Kidney epithelial cell (primary cell): ENCODE data around the gene BUD23. TPM values are rescaled to one million over a fixed set of nuclear protein-coding genes. Genes with fewer than 3 reads are reported as not detected.
A peak's percentile ranks its signal among the peaks of the same experiment; 100 is the strongest.

Experiments
- DNase-seq: peaks from one replicate; pipeline ENCODE4 v3.0.0-alpha.2; 2010; ENCODE audit warnings: low read depth
- H3K27me3 ChIP-seq: 2 replicates; pipeline ENCODE4 v1.6.0; 2011; ENCODE audit warnings: low read length; ENCODE audit not compliant: control insufficient read depth, insufficient read depth
- H3K36me3 ChIP-seq: 2 replicates; pipeline ENCODE4 v1.5.1; 2011; ENCODE audit warnings: low read length; ENCODE audit not compliant: control insufficient read depth, insufficient read depth
- H3K4me3 ChIP-seq: 2 replicates; pipeline ENCODE4 v1.5.1; 2011; ENCODE audit warnings: low read depth, mild to moderate bottlenecking, control low read depth, low read length
- total RNA-seq: library from RNA; depleted of rRNA; stranded (reverse); fragments of >200 nt; gene quantifications from 2 replicates; pipeline ENCODE4 v1.2.3, GENCODE V29; 2015
- TF ChIP-seq, protein P1 (sequence below): IDR thresholded peaks from 2 replicates; pipeline ENCODE4 v1.5.1; 2011; ENCODE audit warnings: mild to moderate bottlenecking, moderate library complexity, low read length, control low read depth, inconsistent platforms; ENCODE audit not compliant: insufficient read depth, poor library complexity, severe bottlenecking

Gene BUD23
- total RNA-seq, 1 donor from 2014 or later: 69.1 TPM

DNA sequence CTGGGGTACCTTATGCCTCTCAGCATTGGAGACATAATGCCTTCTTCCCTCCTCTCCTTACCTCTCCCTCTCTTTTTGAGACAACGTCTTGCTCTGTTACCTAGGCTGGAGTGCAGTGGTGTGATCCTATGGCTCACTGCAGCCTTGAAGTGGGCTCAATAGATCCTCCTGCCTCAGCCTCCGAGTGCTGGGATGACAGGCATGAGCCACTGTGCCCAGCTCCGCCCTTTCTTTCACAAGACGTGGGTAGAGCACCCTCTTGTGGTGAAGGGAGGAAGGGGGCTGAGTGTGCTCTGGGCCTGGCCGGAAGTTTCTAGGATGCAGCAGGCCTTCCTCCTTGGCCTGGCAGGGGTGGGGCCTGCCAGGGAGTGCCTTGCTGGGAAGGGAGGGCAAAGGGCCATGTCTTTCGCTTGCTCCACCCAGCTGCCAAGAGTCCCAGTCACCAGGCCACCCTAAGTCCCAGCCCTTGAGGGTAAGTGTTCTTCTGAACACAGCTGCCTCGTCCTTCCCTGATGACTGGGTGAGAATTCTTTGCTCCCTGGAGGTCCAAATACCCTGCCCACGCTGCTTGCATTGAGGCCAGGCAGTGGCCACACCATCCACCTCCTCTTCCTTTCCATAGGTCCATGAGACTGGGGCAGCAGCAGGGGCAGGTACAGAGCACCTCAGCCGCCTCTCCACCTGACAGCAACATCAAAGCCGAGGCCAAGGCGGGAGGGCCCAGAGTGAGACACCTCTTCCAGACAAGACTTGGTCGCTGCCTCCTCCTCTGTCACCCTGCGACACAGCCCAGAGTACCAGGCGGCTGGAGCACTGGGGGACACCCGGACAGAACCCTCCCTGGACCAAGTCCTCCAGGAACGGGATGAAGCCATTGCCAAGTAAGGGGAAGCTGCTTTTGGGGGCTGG, 51.5 kb downstream of the BUD23 start:
- H3K4me3 ChIP-seq: no peak overlapping the region
- H3K27me3 ChIP-seq: no peaks in the 10 kb centered on the region
- no peaks in the 10 kb centered on the region for H3K36me3 ChIP-seq
- TF ChIP-seq, protein P1, sequence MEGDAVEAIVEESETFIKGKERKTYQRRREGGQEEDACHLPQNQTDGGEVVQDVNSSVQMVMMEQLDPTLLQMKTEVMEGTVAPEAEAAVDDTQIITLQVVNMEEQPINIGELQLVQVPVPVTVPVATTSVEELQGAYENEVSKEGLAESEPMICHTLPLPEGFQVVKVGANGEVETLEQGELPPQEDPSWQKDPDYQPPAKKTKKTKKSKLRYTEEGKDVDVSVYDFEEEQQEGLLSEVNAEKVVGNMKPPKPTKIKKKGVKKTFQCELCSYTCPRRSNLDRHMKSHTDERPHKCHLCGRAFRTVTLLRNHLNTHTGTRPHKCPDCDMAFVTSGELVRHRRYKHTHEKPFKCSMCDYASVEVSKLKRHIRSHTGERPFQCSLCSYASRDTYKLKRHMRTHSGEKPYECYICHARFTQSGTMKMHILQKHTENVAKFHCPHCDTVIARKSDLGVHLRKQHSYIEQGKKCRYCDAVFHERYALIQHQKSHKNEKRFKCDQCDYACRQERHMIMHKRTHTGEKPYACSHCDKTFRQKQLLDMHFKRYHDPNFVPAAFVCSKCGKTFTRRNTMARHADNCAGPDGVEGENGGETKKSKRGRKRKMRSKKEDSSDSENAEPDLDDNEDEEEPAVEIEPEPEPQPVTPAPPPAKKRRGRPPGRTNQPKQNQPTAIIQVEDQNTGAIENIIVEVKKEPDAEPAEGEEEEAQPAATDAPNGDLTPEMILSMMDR: peak; percentile 85
- no peak for DNase-seq

DNA sequence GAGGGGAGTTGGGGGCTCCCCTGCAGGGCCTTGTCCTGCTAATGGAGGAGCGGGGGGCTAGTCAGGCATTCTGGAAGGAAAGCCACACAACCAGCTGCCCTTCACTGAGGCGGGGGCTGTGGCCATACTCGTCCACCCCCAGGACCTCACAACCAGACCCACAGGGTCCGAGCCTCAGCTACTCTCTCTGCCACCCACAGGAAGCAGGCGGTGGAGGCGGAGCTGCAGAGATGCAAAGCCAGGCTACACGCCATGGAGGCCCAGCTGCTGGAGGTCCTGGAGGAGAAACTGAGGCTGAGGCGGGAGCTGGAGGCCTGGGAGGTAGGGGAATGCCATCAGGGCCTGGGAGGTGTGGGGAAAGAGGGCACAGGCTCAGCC, 52.1 kb downstream of the BUD23 start:
- DNase-seq: no peak
- Histone ChIP-seq H3K27me3 (no peaks in the 10 kb centered on the region), H3K36me3 (no peaks in the 10 kb centered on the region), H3K4me3 (no peak overlapping the region)
- TF ChIP-seq, protein P1: no peak

DNA sequence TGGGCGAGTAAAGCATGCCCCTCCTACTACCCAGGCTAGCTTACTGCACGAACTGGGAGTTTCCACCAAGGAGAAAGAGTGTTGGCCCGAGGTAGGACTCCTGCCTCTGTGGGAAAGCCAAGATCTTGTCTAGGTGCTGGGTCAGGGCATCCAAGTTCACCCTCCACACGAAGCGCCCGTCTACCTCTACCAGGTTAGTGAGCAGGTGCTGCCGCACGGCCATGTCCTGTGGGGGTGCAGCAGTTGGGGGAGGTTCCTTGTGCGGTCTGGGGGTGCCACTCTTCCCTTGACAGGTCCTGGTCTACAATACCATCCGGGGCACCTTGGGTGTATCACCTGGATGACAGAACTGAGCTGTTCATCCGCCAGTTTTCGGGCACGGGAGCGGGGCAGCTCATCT, 53.5 kb downstream of the BUD23 start:
- DNase-seq: no peak
- TF ChIP-seq, protein P1: no peak
- Histone ChIP-seq H3K36me3 (no peaks in the 10 kb centered on the region), H3K27me3 (no peaks in the 10 kb centered on the region), H3K4me3 (no peak overlapping the region)

DNA sequence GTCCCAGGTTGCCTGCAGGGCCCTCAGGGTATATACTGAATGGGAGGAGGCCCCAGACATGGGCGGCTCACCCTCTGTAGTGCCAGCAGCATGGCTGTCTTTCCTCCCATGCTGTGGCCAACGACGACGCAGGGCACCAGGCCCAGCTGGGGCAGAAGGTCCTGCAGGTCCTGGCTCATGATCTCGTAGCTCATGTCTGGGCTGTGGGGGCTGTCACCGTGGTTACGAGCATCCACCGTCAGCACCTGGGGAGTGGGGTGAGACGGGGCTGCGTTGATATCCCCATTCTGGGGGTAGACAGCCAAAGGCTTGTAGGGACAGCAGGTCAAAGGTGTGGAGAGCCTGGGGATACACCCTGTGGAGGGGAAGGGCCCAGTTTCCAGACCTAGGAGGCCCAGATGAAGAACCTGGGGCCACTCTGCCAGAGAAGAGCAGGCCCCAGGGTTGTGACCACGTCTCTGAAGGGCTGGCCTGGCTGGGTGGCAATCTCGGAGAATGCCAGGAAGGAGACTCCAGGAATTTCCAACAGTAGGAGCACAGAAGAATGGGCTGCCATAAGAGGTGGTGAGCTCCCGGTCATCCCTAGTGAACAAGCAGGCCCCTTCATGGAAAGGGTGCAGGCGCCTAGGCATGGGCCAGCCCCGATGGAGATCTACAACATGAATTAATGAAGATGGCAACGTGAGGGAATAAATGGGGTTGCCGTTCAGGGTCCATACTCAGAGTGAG, 54.3 kb downstream of the BUD23 start:
- Histone ChIP-seq H3K27me3 (no peaks in the 10 kb centered on the region), H3K4me3 (peak overlapping the region; percentile 74), H3K36me3 (no peaks in the 10 kb centered on the region)
- TF ChIP-seq, protein P1: no peak
- no peak for DNase-seq

DNA sequence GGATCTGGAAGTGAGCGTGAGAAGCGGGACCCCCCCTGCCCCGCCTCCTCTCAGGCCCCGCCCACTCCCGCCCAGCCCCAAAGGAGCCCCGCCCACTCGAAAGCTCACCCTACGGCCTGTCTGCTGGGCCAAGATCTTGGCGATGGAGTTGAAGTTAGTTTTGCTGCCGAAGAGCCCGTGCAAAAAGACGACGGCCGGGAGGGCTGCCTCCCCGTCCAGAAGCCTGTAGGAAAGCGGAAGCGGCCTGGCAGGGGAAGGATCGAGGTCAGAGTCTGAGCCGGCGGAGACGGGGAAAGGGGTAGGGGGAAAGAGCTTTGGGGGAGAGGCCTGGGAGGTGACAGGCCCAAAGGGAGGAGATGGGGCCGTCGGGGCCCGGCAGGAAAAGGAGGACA, 54.8 kb downstream of the BUD23 start:
- no peaks in the 10 kb centered on the region for H3K27me3 ChIP-seq
- no peaks in the 10 kb centered on the region for H3K36me3 ChIP-seq
- TF ChIP-seq, protein P1: no peak
- H3K4me3 ChIP-seq: peak overlapping the region; percentile 74
- no peak for DNase-seq
